HEK293 (cell line): ENCODE data around the gene ALDH8A1.

Experiments
- REST ChIP-seq: fragments of 450-650 bp; formaldehyde crosslinking; IDR thresholded peaks from 2 replicates; pipeline ENCODE4 v1.5.1; 2016; ENCODE audit warnings: missing biosample characterization, missing genetic modification characterization
- SP3 ChIP-seq: fragments of 450-650 bp; formaldehyde crosslinking; IDR thresholded peaks from 2 replicates; pipeline ENCODE4 v1.5.1; 2016; ENCODE audit warnings: missing biosample characterization, missing genetic modification characterization
- TCF7L2 ChIP-seq: IDR thresholded peaks from 2 replicates; pipeline ENCODE4 v1.6.1; 2011; ENCODE audit warnings: low read depth, mild to moderate bottlenecking, inconsistent platforms, low read length, moderate library complexity, borderline replicate concordance
- YY1 ChIP-seq: fragments of 450-650 bp; formaldehyde crosslinking; IDR thresholded peaks from 2 replicates; pipeline ENCODE4 v1.5.1; 2018; ENCODE audit warnings: missing biosample characterization, missing genetic modification characterization
- ZNF140 ChIP-seq: fragments of 450-650 bp; formaldehyde crosslinking; IDR thresholded peaks from 2 replicates; pipeline ENCODE4 v1.5.1; 2016; ENCODE audit warnings: missing biosample characterization, missing genetic modification characterization
- ZNF184 ChIP-seq: fragments of 450-650 bp; IDR thresholded peaks from 2 replicates; pipeline ENCODE4 v1.5.1; 2018; ENCODE audit warnings: missing biosample characterization, mild to moderate bottlenecking, missing genetic modification characterization
- ZNF629 ChIP-seq: fragments of 450-650 bp; formaldehyde crosslinking; IDR thresholded peaks from 2 replicates; pipeline ENCODE4 v1.5.1; 2017; ENCODE audit warnings: missing biosample characterization, missing genetic modification characterization
- ZNF747 ChIP-seq: fragments of 450-650 bp; formaldehyde crosslinking; IDR thresholded peaks from 2 replicates; pipeline ENCODE4 v1.5.1; 2016; ENCODE audit warnings: missing biosample characterization, missing genetic modification characterization
- ZNF776 ChIP-seq: fragments of 450-650 bp; formaldehyde crosslinking; IDR thresholded peaks from 2 replicates; pipeline ENCODE4 v1.5.0; 2017; ENCODE audit warnings: missing biosample characterization, missing genetic modification characterization, borderline replicate concordance
- ZSCAN16 ChIP-seq: fragments of 450-650 bp; formaldehyde crosslinking; IDR thresholded peaks from 2 replicates; pipeline ENCODE4 v1.5.1; 2016; ENCODE audit warnings: missing biosample characterization, missing genetic modification characterization
- ZSCAN5A ChIP-seq: fragments of 450-650 bp; formaldehyde crosslinking; IDR thresholded peaks from 2 replicates; pipeline ENCODE4 v1.5.1; 2016; ENCODE audit warnings: missing biosample characterization, missing genetic modification characterization
- TF ChIP-seq, protein P1 (sequence below): fragments of 450-650 bp; formaldehyde crosslinking; IDR thresholded peaks from 2 replicates; pipeline ENCODE4 v1.5.1; 2016; ENCODE audit warnings: missing biosample characterization, missing genetic modification characterization
- TF ChIP-seq, protein P2 (sequence below): fragments of 450-650 bp; formaldehyde crosslinking; IDR thresholded peaks from 2 replicates; pipeline ENCODE4 v1.5.1; 2016; ENCODE audit warnings: missing biosample characterization, missing genetic modification characterization, low read depth

DNA sequence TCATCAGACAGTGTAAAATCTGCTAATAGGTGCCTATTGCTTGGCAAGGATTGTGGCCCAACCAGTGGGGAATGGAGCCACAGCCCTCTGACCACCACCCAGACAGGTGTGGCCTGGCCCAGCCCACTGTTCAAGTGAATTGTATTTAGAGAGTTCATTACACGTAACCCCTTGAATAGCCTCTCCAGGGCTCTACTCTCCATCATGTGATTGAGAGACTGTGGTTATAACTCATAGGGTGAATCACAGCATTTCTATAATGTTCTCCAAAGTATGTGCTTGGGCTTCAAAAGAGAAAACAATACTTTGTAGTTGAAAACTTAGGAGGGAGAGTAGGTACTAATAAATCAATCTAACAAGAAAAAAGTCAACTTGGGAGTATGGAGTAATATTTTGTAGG is 38.4 kb downstream of the ALDH8A1 start:
- TF ChIP-seq ZNF776 (tag by site-specific recombination) (no peak), REST (no peak), TCF7L2 (no peak), ZNF629 (no peak), ZNF140 (tag by site-specific recombination) (no peak), SP3 (tag by site-specific recombination) (no peak), ZSCAN16 (tag by site-specific recombination) (no peak), ZNF184 (tag by site-specific recombination) (no peak), YY1 (tag by site-specific recombination) (no peak), ZSCAN5A (no peak), ZNF747 (no peak)
- TF ChIP-seq, protein P1, sequence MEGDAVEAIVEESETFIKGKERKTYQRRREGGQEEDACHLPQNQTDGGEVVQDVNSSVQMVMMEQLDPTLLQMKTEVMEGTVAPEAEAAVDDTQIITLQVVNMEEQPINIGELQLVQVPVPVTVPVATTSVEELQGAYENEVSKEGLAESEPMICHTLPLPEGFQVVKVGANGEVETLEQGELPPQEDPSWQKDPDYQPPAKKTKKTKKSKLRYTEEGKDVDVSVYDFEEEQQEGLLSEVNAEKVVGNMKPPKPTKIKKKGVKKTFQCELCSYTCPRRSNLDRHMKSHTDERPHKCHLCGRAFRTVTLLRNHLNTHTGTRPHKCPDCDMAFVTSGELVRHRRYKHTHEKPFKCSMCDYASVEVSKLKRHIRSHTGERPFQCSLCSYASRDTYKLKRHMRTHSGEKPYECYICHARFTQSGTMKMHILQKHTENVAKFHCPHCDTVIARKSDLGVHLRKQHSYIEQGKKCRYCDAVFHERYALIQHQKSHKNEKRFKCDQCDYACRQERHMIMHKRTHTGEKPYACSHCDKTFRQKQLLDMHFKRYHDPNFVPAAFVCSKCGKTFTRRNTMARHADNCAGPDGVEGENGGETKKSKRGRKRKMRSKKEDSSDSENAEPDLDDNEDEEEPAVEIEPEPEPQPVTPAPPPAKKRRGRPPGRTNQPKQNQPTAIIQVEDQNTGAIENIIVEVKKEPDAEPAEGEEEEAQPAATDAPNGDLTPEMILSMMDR (tag by site-specific recombination) = no peak
- TF ChIP-seq, protein P2, sequence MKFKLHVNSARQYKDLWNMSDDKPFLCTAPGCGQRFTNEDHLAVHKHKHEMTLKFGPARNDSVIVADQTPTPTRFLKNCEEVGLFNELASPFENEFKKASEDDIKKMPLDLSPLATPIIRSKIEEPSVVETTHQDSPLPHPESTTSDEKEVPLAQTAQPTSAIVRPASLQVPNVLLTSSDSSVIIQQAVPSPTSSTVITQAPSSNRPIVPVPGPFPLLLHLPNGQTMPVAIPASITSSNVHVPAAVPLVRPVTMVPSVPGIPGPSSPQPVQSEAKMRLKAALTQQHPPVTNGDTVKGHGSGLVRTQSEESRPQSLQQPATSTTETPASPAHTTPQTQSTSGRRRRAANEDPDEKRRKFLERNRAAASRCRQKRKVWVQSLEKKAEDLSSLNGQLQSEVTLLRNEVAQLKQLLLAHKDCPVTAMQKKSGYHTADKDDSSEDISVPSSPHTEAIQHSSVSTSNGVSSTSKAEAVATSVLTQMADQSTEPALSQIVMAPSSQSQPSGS (tag by site-specific recombination) = no peak
